ENCODE results near the gene ARHGAP44.

ARHGAP44 gene

DNA sequence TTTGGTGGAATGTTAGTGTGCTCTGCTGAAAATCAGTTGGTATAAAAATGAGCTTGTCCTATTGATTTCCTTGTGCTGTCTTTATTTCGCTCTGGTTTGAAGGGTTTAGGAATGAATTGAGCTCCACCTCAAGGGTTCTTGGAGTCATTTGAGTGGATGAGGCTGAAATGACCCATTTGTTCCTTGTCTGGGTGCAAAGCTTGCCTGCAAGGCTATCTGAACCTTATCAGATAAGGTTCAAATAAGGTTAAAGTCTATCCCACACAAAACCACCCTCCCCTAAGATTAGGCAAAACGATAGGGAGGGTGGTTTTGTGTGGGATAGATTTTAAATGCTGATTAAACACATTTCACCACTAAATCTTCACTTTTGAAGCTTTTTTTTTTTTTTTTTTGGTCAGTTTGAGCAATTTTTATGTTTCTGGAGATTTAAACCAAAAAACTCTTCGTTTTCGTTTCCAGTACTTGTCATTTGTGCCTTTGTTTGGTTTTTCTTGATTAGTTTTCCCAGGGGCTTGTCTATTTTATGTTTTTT is 62.7 kb downstream of the ARHGAP44 start (continued):
- TF ChIP-seq, protein P1, sequence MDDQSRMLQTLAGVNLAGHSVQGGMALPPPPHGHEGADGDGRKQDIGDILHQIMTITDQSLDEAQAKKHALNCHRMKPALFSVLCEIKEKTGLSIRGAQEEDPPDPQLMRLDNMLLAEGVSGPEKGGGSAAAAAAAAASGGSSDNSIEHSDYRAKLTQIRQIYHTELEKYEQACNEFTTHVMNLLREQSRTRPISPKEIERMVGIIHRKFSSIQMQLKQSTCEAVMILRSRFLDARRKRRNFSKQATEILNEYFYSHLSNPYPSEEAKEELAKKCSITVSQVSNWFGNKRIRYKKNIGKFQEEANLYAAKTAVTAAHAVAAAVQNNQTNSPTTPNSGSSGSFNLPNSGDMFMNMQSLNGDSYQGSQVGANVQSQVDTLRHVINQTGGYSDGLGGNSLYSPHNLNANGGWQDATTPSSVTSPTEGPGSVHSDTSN (CRISPR knock-in tag; IDR thresholded peaks at IDR 0.05), result no peak
- no peak for TF ChIP-seq ZBTB8A (tag by site-specific recombination; IDR thresholded peaks at IDR 0.05)

DNA sequence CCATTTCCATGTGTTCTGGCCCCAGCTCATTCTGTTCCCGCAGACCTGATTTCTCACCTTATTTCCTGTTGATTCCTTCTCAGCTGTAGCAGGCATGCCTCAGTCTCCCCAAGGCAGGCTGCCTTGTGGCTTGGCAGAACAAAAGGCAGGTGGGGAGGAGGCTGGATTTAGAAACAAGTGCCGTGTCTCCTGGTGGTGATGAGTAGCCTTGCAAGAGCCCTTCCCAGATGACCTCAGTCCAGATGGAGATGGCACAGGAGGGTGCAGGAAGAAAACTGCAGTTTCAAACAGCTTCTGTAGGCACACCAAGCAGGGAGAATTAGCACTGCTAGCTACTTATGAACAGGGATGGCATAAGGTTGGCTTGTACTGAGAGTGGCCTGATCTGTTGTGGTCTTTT is 64.6 kb downstream of the ARHGAP44 start:
- Histone ChIP-seq H3K4me1 (ENCODE audit: control insufficient read depth, insufficient read depth, low read length) (no peaks in the 10 kb centered on the region), H3K36me3 (ENCODE audit: control insufficient read depth in 2 of 2, insufficient read depth in 1 of 2, low read length in 2 of 2) (no peaks in the 10 kb centered on the region), H3K4me3 (ENCODE audit: low read depth, low read length) (no peak overlapping the region), H3K9me3 (ENCODE audit: control insufficient read depth, insufficient read depth, low read depth, low read length) (no peaks in the 10 kb centered on the region), H3K27ac (ENCODE audit: extremely low read depth, low read depth, low read length) (no peak overlapping the region)
- ChIA-PET POLR2A (no interaction called here), CTCF (no interaction called here)
- TF ChIP-seq GLI2 (tag by site-specific recombination; IDR thresholded peaks at IDR 0.05; ENCODE audit: borderline replicate concordance, low read depth) (no peak), ZNF560 (tag by site-specific recombination; IDR thresholded peaks at IDR 0.05; ENCODE audit: borderline replicate concordance) (no peak), ZXDB (tag by site-specific recombination; IDR thresholded peaks at IDR 0.05) (no peak), ZNF555 (tag by site-specific recombination; conservative IDR thresholded peaks at IDR 0.05) (no peak), ZFP37 (tag by site-specific recombination; IDR thresholded peaks at IDR 0.05) (no peak), ZFP41 (tag by site-specific recombination; IDR thresholded peaks at IDR 0.05; ENCODE audit: borderline replicate concordance) (no peak), ZNF140 (tag by site-specific recombination; IDR thresholded peaks at IDR 0.05) (no peak), ZNF324 (tag by site-specific recombination; IDR thresholded peaks at IDR 0.05) (no peak), ZNF239 (tag by site-specific recombination; IDR thresholded peaks at IDR 0.05) (no peak), ZNF544 (tag by site-specific recombination; IDR thresholded peaks at IDR 0.05) (no peak)
- TF ChIP-seq, protein P2, sequence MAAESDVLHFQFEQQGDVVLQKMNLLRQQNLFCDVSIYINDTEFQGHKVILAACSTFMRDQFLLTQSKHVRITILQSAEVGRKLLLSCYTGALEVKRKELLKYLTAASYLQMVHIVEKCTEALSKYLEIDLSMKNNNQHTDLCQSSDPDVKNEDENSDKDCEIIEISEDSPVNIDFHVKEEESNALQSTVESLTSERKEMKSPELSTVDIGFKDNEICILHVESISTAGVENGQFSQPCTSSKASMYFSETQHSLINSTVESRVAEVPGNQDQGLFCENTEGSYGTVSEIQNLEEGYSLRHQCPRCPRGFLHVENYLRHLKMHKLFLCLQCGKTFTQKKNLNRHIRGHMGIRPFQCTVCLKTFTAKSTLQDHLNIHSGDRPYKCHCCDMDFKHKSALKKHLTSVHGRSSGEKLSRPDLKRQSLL (tag by site-specific recombination; IDR thresholded peaks at IDR 0.05), result no peak
- TF ChIP-seq, protein P3, sequence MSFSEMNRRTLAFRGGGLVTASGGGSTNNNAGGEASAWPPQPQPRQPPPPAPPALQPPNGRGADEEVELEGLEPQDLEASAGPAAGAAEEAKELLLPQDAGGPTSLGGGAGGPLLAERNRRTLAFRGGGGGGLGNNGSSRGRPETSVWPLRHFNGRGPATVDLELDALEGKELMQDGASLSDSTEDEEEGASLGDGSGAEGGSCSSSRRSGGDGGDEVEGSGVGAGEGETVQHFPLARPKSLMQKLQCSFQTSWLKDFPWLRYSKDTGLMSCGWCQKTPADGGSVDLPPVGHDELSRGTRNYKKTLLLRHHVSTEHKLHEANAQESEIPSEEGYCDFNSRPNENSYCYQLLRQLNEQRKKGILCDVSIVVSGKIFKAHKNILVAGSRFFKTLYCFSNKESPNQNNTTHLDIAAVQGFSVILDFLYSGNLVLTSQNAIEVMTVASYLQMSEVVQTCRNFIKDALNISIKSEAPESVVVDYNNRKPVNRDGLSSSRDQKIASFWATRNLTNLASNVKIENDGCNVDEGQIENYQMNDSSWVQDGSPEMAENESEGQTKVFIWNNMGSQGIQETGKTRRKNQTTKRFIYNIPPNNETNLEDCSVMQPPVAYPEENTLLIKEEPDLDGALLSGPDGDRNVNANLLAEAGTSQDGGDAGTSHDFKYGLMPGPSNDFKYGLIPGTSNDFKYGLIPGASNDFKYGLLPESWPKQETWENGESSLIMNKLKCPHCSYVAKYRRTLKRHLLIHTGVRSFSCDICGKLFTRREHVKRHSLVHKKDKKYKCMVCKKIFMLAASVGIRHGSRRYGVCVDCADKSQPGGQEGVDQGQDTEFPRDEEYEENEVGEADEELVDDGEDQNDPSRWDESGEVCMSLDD (tag by site-specific recombination; IDR thresholded peaks at IDR 0.05), result no peak

DNA sequence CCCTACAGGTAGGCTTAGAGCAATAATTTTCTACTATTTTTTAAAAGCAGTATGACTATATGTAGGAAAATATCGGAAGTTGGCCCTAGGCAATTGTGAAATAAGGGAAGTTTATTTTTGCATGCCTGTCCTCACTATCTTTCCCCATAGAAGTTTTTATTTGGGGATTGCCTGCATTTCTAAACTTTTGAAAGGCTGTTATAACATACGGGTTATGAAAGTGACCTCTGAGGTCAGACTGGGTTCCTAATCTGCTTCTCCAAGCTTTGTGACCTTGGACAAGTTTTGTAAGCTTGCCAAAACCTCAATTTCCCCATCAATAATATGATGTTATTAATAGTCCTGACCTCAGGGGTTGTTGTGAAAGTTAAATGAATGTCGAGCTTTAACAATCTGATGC is 67.1 kb downstream of the ARHGAP44 start:
- Histone ChIP-seq H3K27ac (ENCODE audit: extremely low read depth, low read depth, low read length) (no peak overlapping the region), H3K4me3 (ENCODE audit: low read depth, low read length) (no peak overlapping the region), H3K36me3 (ENCODE audit: control insufficient read depth in 2 of 2, insufficient read depth in 1 of 2, low read length in 2 of 2) (no peaks in the 10 kb centered on the region), H3K4me1 (ENCODE audit: control insufficient read depth, insufficient read depth, low read length) (no peaks in the 10 kb centered on the region), H3K9me3 (ENCODE audit: control insufficient read depth, insufficient read depth, low read depth, low read length) (no peaks in the 10 kb centered on the region)
- ChIA-PET POLR2A (no interaction called here), CTCF (interaction anchor here (0.5 kb wide), 1 partner anchor 126 kb away, joined by 3 read pairs; no protein-coding TSS in a partner anchor)
- TF ChIP-seq, protein P4, sequence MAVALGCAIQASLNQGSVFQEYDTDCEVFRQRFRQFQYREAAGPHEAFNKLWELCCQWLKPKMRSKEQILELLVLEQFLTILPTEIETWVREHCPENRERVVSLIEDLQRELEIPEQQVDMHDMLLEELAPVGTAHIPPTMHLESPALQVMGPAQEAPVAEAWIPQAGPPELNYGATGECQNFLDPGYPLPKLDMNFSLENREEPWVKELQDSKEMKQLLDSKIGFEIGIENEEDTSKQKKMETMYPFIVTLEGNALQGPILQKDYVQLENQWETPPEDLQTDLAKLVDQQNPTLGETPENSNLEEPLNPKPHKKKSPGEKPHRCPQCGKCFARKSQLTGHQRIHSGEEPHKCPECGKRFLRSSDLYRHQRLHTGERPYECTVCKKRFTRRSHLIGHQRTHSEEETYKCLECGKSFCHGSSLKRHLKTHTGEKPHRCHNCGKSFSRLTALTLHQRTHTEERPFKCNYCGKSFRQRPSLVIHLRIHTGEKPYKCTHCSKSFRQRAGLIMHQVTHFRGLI (tag by site-specific recombination; IDR thresholded peaks at IDR 0.05), result no peak
- no peak for TF ChIP-seq ZNF274 (IDR thresholded peaks at IDR 0.05; ENCODE audit: low read length)
- no peak for TF ChIP-seq ZNF274 (tag by site-specific recombination; IDR thresholded peaks at IDR 0.05; ENCODE audit: borderline replicate concordance)
- TF ChIP-seq ZNF501 (tag by site-specific recombination; IDR thresholded peaks at IDR 0.05), result no peak
- TF ChIP-seq ZNF777 (tag by site-specific recombination; IDR thresholded peaks at IDR 0.05; ENCODE audit: borderline replicate concordance), result no peak
- no peak for TF ChIP-seq ZNF114 (tag by site-specific recombination; IDR thresholded peaks at IDR 0.05)
- no peak for TF ChIP-seq ZNF510 (tag by site-specific recombination; IDR thresholded peaks at IDR 0.05; ENCODE audit: insufficient replicate concordance)
- TF ChIP-seq, protein P5, sequence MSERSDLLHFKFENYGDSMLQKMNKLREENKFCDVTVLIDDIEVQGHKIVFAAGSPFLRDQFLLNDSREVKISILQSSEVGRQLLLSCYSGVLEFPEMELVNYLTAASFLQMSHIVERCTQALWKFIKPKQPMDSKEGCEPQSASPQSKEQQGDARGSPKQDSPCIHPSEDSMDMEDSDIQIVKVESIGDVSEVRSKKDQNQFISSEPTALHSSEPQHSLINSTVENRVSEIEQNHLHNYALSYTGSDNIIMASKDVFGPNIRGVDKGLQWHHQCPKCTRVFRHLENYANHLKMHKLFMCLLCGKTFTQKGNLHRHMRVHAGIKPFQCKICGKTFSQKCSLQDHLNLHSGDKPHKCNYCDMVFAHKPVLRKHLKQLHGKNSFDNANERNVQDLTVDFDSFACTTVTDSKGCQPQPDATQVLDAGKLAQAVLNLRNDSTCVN (tag by site-specific recombination; optimal IDR thresholded peaks at IDR 0.05), result no peak
- TF ChIP-seq ZNF416 (tag by site-specific recombination; IDR thresholded peaks at IDR 0.05), result no peak

Measured in HEK293 (cell line).